Neural progenitor cell (in vitro differentiated cells): ENCODE measurements around the gene TMSB4X. TPM values are rescaled to one million over a fixed set of nuclear protein-coding genes. Genes with fewer than 3 reads are reported as not detected.

Experiments
- DNase-seq: peaks from one replicate; pipeline ENCODE4 v3.0.0-alpha.2; 2016; ENCODE audit warnings: low spot score
- H2AFZ ChIP-seq: fragments of 200-600 bp; sonication (generic); replicated peaks from 2 replicates; pipeline ENCODE4 v1.6.1; 2016; ENCODE audit warnings: antibody characterized with exemption
- H3F3A ChIP-seq: fragments of 200-600 bp; sonication (generic); 2 replicates; pipeline ENCODE4 v1.6.1; 2016; ENCODE audit warnings: antibody characterized with exemption, low read depth
- H3K27ac ChIP-seq: fragments of 200-600 bp; sonication (generic); 2 replicates; pipeline ENCODE4 v1.5.1; 2016; ENCODE audit warnings: mild to moderate bottlenecking
- H3K27me3 ChIP-seq: fragments of 200-600 bp; sonication (generic); 2 replicates; pipeline ENCODE4 v1.6.1; 2016; ENCODE audit warnings: mild to moderate bottlenecking, moderate library complexity
- H3K36me3 ChIP-seq: fragments of 200-600 bp; sonication (generic); 2 replicates; pipeline ENCODE4 v1.5.1; 2016
- H3K4me1 ChIP-seq: fragments of 200-600 bp; sonication (generic); 2 replicates; pipeline ENCODE4 v1.6.1; 2016; ENCODE audit warnings: mixed run types
- H3K4me2 ChIP-seq: fragments of 200-600 bp; sonication (generic); 2 replicates; pipeline ENCODE4 v1.6.1; 2016
- H3K4me3 ChIP-seq: fragments of 200-600 bp; sonication (generic); 2 replicates; pipeline ENCODE4 v1.5.1; 2016
- H3K79me2 ChIP-seq: fragments of 200-600 bp; sonication (generic); 2 replicates; pipeline ENCODE4 v1.6.1; 2016; ENCODE audit warnings: low read depth
- H3K9ac ChIP-seq: fragments of 200-600 bp; sonication (generic); 2 replicates; pipeline ENCODE4 v1.6.1; 2016
- H3K9me3 ChIP-seq: fragments of 200-600 bp; sonication (generic); 2 replicates; pipeline ENCODE4 v1.5.1; 2016; ENCODE audit warnings: low read depth
- H4K20me1 ChIP-seq: fragments of 200-600 bp; sonication (generic); 2 replicates; pipeline ENCODE4 v1.6.1; 2016; ENCODE audit warnings: low read depth
- H3K27ac Mint-ChIP-seq: 3 replicates; pipeline ENCODE4 v1.8.0; 2021; ENCODE audit warnings: mixed read lengths
- H3K27me3 Mint-ChIP-seq: 2 replicates; pipeline ENCODE4 v1.8.0; 2022; ENCODE audit warnings: low read depth, mild to moderate bottlenecking, inconsistent platforms, moderate library complexity, mixed read lengths; ENCODE audit not compliant: insufficient read depth
- H3K36me3 Mint-ChIP-seq: 3 replicates; pipeline ENCODE4 v1.8.0; 2021; ENCODE audit warnings: mixed read lengths
- H3K4me1 Mint-ChIP-seq: 3 replicates; pipeline ENCODE4 v1.8.0; 2021; ENCODE audit warnings: mixed read lengths
- H3K4me3 Mint-ChIP-seq: 3 replicates; pipeline ENCODE4 v1.8.0; 2021; ENCODE audit warnings: mild to moderate bottlenecking, moderate library complexity, mixed read lengths
- H3K9me3 Mint-ChIP-seq: 3 replicates; pipeline ENCODE4 v1.8.0; 2020; ENCODE audit warnings: mixed read lengths
- EZH2 ChIP-seq: fragments of 200-600 bp; sonication (generic); IDR thresholded peaks from 2 replicates; pipeline ENCODE4 v1.6.1; 2017; ENCODE audit warnings: antibody characterized with exemption, mild to moderate bottlenecking, moderate library complexity
- EZH2phosphoT487 ChIP-seq: fragments of 200-600 bp; sonication (generic); IDR thresholded peaks from 2 replicates; pipeline ENCODE4 v1.6.1; 2017; ENCODE audit warnings: antibody characterized with exemption
- total RNA-seq: library from RNA; depleted of rRNA; stranded (reverse); fragments of >200 nt; gene quantifications from 2 replicates; pipeline ENCODE4 v1.2.3, GENCODE V29; 2015; ENCODE audit warnings: low replicate concordance
- TF ChIP-seq, protein P1 (sequence below): fragments of 200-600 bp; sonication (generic); IDR thresholded peaks from 2 replicates; pipeline ENCODE4 v1.5.1; 2017; ENCODE audit warnings: antibody characterized with exemption, mild to moderate bottlenecking

The TMSB4X gene
- total RNA-seq, 1 donor from 2014 or later: 3,462 TPM

DNA sequence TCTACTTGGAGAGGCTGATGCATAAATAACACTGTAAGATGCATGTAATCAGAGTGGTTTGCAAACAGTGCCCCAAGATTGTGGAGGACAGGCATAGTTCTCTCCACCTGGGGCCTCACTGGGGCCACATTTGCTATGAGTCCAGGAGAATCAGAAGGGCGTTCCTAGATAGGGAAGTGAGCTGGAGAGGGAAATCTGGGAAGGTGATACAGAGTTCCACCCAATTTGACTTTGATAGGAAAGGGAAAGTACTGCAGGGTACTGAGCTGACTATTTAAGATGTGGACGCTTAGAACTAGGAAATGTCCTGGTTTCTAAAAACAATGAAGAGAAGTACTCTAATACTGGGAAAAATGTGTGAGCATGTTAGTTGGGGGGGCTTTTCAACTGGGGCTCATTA, 35.6 kb downstream of the TMSB4X start:
- Histone ChIP-seq H3K27me3 (no peaks in the 10 kb centered on the region), H3K9me3 (no peaks in the 10 kb centered on the region), H4K20me1 (no peaks in the 10 kb centered on the region), H3K4me2 (no peak overlapping the region), H3K4me3 (no peak overlapping the region), H2AFZ (no peak overlapping the region), H3K4me1 (peaks cover 5% of the 10 kb centered on the region), H3K27ac (no peak overlapping the region), H3F3A (no peaks in the 10 kb centered on the region), H3K79me2 (no peaks in the 10 kb centered on the region), H3K36me3 (no peaks in the 10 kb centered on the region), H3K9ac (no peak overlapping the region)
- H3K27ac Mint-ChIP-seq: no peak overlapping the region
- H3K4me1 Mint-ChIP-seq: peaks cover 21% of the 10 kb centered on the region
- no peak overlapping the region for H3K4me3 Mint-ChIP-seq
- H3K36me3 Mint-ChIP-seq: no peaks in the 10 kb centered on the region
- H3K9me3 Mint-ChIP-seq: peaks cover 3% of the 10 kb centered on the region
- H3K27me3 Mint-ChIP-seq: no peaks in the 10 kb centered on the region
- TF ChIP-seq EZH2: no peak
- TF ChIP-seq EZH2phosphoT487: no peak
- TF ChIP-seq, protein P1, sequence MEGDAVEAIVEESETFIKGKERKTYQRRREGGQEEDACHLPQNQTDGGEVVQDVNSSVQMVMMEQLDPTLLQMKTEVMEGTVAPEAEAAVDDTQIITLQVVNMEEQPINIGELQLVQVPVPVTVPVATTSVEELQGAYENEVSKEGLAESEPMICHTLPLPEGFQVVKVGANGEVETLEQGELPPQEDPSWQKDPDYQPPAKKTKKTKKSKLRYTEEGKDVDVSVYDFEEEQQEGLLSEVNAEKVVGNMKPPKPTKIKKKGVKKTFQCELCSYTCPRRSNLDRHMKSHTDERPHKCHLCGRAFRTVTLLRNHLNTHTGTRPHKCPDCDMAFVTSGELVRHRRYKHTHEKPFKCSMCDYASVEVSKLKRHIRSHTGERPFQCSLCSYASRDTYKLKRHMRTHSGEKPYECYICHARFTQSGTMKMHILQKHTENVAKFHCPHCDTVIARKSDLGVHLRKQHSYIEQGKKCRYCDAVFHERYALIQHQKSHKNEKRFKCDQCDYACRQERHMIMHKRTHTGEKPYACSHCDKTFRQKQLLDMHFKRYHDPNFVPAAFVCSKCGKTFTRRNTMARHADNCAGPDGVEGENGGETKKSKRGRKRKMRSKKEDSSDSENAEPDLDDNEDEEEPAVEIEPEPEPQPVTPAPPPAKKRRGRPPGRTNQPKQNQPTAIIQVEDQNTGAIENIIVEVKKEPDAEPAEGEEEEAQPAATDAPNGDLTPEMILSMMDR: no peak
- DNase-seq: no peak

DNA sequence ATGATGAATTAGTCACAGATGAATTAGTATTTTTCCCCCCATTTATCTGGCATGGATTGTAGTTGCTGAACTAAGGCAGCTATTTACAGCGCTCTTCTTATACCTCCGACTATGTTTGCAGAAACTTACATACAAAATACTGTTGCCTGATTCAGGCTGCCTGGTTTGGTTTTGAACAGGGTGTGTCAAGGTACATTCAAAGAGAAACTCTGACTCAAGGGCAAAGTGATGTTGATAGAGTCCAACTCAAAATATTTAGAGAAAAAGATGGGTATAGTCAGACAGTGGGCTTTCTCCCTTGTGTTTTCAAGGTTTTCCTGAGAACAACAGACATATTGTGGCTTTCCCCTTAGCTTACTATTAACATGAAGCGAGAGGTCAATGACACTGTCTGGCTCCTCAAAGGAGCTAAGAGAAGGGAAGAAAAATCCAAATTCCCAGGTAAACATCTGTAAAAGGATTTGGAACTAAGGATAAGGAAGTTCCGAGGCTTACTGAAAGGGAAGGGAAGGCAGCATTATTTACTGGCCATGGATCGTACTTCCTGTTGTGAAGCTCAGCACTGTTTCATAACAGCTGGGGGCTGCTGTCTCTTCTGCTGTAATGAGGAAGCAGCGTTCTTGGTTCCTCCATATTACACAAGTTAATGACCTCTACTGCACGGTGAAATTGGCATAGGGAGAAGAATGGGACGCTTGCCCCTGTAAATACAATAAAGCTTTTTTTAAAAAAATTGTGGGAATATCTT, 38.6 kb downstream of the TMSB4X start:
- Histone ChIP-seq H3K27me3 (no peaks in the 10 kb centered on the region), H3K4me1 (peaks cover 5% of the 10 kb centered on the region), H3K36me3 (no peaks in the 10 kb centered on the region), H3K79me2 (no peaks in the 10 kb centered on the region), H3K9me3 (no peaks in the 10 kb centered on the region), H2AFZ (no peak overlapping the region), H3K27ac (no peak overlapping the region), H3K4me2 (no peak overlapping the region), H3F3A (no peaks in the 10 kb centered on the region), H3K9ac (no peak overlapping the region), H3K4me3 (no peak overlapping the region), H4K20me1 (no peaks in the 10 kb centered on the region)
- H3K9me3 Mint-ChIP-seq: peaks cover 2% of the 10 kb centered on the region
- no peaks in the 10 kb centered on the region for H3K27me3 Mint-ChIP-seq
- no peak overlapping the region for H3K4me3 Mint-ChIP-seq
- H3K36me3 Mint-ChIP-seq: no peaks in the 10 kb centered on the region
- TF ChIP-seq, protein P1: no peak
- H3K27ac Mint-ChIP-seq: no peak overlapping the region
- DNase-seq: no peak
- H3K4me1 Mint-ChIP-seq: peaks cover 11% of the 10 kb centered on the region

DNA sequence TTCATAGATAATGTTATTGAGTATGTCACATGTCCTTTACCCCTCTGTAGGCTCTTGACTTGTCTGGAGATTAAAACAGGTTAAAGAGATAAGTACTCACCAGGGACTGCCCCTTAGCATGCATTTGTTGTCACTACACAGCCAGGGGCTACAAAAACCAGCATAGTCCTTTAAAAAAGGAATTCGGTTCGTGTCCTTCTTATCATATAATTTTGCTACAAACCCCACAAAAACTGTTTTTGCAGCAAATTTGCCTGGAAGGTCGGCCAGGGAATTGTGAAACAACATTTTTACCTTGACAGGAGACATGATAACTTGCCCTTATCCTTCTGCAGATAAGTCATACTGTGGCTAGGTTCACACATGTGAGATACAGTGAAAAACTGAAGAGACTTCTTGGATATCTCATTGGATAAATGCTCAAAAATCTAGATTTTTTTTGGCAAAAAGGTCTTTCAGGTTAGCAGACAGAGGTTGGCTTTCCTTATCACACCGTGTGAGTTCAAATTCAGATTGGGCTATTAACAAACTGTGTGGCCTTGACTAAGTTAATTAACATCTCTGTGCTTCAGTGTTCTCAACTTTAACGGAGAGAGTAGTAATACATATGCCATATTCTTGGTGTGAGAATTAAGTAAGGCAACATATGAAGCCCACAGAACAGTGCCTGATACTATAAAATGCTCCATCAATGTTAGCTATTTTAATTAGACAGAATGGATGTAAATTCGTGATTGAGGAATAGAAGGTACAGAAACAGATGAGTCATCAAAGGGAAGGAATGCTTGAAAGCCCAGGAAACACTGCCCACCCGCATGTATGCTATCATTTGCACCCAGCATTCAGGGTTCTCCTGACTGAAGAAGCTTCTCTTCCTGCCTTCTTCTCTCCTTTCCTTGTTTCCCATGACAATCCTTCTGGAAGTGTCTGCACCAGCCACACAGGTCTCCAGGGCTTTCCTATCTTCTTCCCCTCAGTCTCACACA, 39.5 kb downstream of the TMSB4X start:
- no peak overlapping the region for H3K9ac ChIP-seq
- H3K4me1 ChIP-seq: peaks cover 5% of the 10 kb centered on the region
- H2AFZ ChIP-seq: no peak overlapping the region
- no peak overlapping the region for H3K4me3 ChIP-seq
- no peaks in the 10 kb centered on the region for H3F3A ChIP-seq
- no peak for TF ChIP-seq EZH2phosphoT487
- TF ChIP-seq EZH2: no peak
- TF ChIP-seq, protein P1: no peak
- H3K27me3 Mint-ChIP-seq: no peaks in the 10 kb centered on the region
- H3K9me3 Mint-ChIP-seq: peaks cover 2% of the 10 kb centered on the region
- no peaks in the 10 kb centered on the region for H3K9me3 ChIP-seq
- H3K27me3 ChIP-seq: no peaks in the 10 kb centered on the region
- H3K27ac ChIP-seq: no peak overlapping the region
- no peak overlapping the region for H3K4me3 Mint-ChIP-seq
- H3K36me3 Mint-ChIP-seq: no peaks in the 10 kb centered on the region
- H3K4me1 Mint-ChIP-seq: peaks cover 11% of the 10 kb centered on the region
- H3K27ac Mint-ChIP-seq: no peak overlapping the region
- no peaks in the 10 kb centered on the region for H3K36me3 ChIP-seq
- no peaks in the 10 kb centered on the region for H4K20me1 ChIP-seq
- no peak overlapping the region for H3K4me2 ChIP-seq
- no peaks in the 10 kb centered on the region for H3K79me2 ChIP-seq
- DNase-seq: no peak
